ENCODE results near the gene PARD3. TPM values are rescaled to one million over a fixed set of nuclear protein-coding genes. Genes with fewer than 3 reads are reported as not detected.

PARD3 gene
- total RNA-seq, 2 donors from 2014 or later: 59.6 to 74.6 TPM

DNA sequence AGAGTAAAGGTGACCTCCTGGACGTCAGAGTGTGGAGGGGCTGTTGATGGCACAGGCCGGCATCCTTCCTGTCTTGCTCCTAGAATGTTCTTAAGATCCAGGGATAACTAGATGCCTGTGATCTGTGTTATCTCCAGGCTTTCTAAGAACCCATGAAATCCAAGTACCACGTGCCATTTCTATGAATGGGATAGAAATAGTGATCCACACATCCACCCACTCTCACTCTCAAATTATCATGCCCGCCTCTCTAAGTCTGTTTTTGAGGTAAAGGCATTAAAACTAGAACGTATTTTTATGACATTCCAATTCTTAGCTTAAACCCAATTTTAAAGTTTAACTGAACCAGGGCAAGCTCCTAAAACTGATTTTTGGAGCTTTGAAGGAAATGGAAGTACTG is 622.5 kb downstream of the PARD3 start:
- 97% methylated on average over 5 of the region's 5 CpGs; no CpG with 5 or more reads in 1 of the 2 experiments for WGBS, 2 experiments (ENCODE audit: insufficient coverage in 1 of 2, insufficient read length in 1 of 2)

DNA sequence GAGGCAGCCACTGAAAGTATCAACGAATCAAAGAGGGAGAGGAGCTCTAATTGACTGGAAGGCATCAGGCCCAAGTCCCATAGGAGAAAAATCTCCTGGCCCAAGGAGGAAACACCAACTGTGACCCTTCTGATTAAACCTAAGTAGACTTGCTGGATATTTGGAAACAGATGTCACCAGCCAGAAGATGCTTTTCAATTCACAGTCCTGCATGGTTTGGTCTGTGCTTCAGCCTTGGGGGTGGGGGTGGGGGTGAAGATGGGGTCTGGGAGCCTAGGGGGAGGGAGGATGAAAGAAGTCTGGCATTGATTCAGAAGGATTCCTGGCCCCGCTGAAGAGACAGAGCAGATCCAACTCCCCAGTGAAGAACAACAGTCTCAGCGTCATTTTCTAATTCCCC is 623.7 kb downstream of the PARD3 start:
- H3K9me3 Mint-ChIP-seq: no peaks in the 10 kb centered on the region
- H3K4me3 ChIP-seq (ENCODE audit: low read length): no peak overlapping the region
- H3K4me1 ChIP-seq (ENCODE audit: control insufficient read depth, insufficient read depth, low read length): peaks cover 8% of the 10 kb centered on the region
- DNase-seq: no peak
- TF ChIP-seq, protein P1, sequence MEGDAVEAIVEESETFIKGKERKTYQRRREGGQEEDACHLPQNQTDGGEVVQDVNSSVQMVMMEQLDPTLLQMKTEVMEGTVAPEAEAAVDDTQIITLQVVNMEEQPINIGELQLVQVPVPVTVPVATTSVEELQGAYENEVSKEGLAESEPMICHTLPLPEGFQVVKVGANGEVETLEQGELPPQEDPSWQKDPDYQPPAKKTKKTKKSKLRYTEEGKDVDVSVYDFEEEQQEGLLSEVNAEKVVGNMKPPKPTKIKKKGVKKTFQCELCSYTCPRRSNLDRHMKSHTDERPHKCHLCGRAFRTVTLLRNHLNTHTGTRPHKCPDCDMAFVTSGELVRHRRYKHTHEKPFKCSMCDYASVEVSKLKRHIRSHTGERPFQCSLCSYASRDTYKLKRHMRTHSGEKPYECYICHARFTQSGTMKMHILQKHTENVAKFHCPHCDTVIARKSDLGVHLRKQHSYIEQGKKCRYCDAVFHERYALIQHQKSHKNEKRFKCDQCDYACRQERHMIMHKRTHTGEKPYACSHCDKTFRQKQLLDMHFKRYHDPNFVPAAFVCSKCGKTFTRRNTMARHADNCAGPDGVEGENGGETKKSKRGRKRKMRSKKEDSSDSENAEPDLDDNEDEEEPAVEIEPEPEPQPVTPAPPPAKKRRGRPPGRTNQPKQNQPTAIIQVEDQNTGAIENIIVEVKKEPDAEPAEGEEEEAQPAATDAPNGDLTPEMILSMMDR (conservative IDR thresholded peaks at IDR 0.05): no peak
- H3K4me3 Mint-ChIP-seq: no peak overlapping the region
- H3K27me3 Mint-ChIP-seq (ENCODE audit: insufficient read depth): no peaks in the 10 kb centered on the region
- no peak overlapping the region for H3K27ac ChIP-seq (ENCODE audit: low read depth, low read length)
- no peaks in the 10 kb centered on the region for H3K36me3 ChIP-seq (ENCODE audit: control insufficient read depth, insufficient read depth, low read length)
- WGBS, 2 experiments (ENCODE audit: insufficient coverage in 1 of 2, insufficient read length in 1 of 2): 87% methylated on average over 3 of the region's 3 CpGs; no CpG with 5 or more reads in 1 of the 2 experiments
- no peaks in the 10 kb centered on the region for H3K9me3 ChIP-seq (ENCODE audit: control insufficient read depth, low read length)
- H3K9ac ChIP-seq (ENCODE audit: extremely low read depth, low read length, poor library complexity, severe bottlenecking): no peak overlapping the region
- H3K27me3 ChIP-seq (ENCODE audit: control insufficient read depth, insufficient read depth, low read length, poor library complexity, severe bottlenecking): no peaks in the 10 kb centered on the region
- H3K36me3 Mint-ChIP-seq (ENCODE audit: low read depth): no peaks in the 10 kb centered on the region
- H3K4me1 Mint-ChIP-seq: peaks cover 46% of the 10 kb centered on the region
- H3K27ac Mint-ChIP-seq: no peak overlapping the region

More for the DNA sequence above, 622.5 kb downstream of the PARD3 start:
- Histone ChIP-seq H3K9me3 (ENCODE audit: control insufficient read depth, low read length) (no peaks in the 10 kb centered on the region), H3K36me3 (ENCODE audit: control insufficient read depth, insufficient read depth, low read length) (no peaks in the 10 kb centered on the region), H3K9ac (ENCODE audit: extremely low read depth, low read length, poor library complexity, severe bottlenecking) (no peak overlapping the region), H3K27me3 (ENCODE audit: control insufficient read depth, insufficient read depth, low read length, poor library complexity, severe bottlenecking) (no peaks in the 10 kb centered on the region), H3K27ac (ENCODE audit: low read depth, low read length) (no peak overlapping the region), H3K4me3 (ENCODE audit: low read length) (no peak overlapping the region), H3K4me1 (ENCODE audit: control insufficient read depth, insufficient read depth, low read length) (no peaks in the 10 kb centered on the region)
- H3K9me3 Mint-ChIP-seq: no peaks in the 10 kb centered on the region
- TF ChIP-seq, protein P1 (conservative IDR thresholded peaks at IDR 0.05): no peak
- no peaks in the 10 kb centered on the region for H3K27me3 Mint-ChIP-seq (ENCODE audit: insufficient read depth)
- peaks cover 34% of the 10 kb centered on the region for H3K4me1 Mint-ChIP-seq
- H3K27ac Mint-ChIP-seq: no peak overlapping the region
- no peak overlapping the region for H3K4me3 Mint-ChIP-seq
- DNase-seq: no peak
- H3K36me3 Mint-ChIP-seq (ENCODE audit: low read depth): no peaks in the 10 kb centered on the region

GRCh38 chr10:34190580-34190979 is 624.5 kb downstream of the PARD3 start:
- H3K27ac ChIP-seq (ENCODE audit: low read depth, low read length): peak overlapping the region; percentile 71
- no peaks in the 10 kb centered on the region for H3K36me3 Mint-ChIP-seq (ENCODE audit: low read depth)
- WGBS, 2 experiments (ENCODE audit: insufficient coverage in 1 of 2, insufficient read length in 1 of 2): 65 to 76% methylated on average over 7 of the region's 7 CpGs
- no peak overlapping the region for H3K27ac Mint-ChIP-seq
- H3K9me3 Mint-ChIP-seq: no peaks in the 10 kb centered on the region
- DNase-seq: no peak
- H3K27me3 ChIP-seq (ENCODE audit: control insufficient read depth, insufficient read depth, low read length, poor library complexity, severe bottlenecking): no peaks in the 10 kb centered on the region
- no peaks in the 10 kb centered on the region for H3K27me3 Mint-ChIP-seq (ENCODE audit: insufficient read depth)
- H3K4me3 ChIP-seq (ENCODE audit: low read length): no peak overlapping the region
- no peak overlapping the region for H3K9ac ChIP-seq (ENCODE audit: extremely low read depth, low read length, poor library complexity, severe bottlenecking)
- no peaks in the 10 kb centered on the region for H3K9me3 ChIP-seq (ENCODE audit: control insufficient read depth, low read length)
- H3K4me1 ChIP-seq (ENCODE audit: control insufficient read depth, insufficient read depth, low read length): peaks cover 13% of the 10 kb centered on the region
- H3K36me3 ChIP-seq (ENCODE audit: control insufficient read depth, insufficient read depth, low read length): no peaks in the 10 kb centered on the region
- no peak overlapping the region for H3K4me3 Mint-ChIP-seq
- peaks cover 52% of the 10 kb centered on the region for H3K4me1 Mint-ChIP-seq
- TF ChIP-seq, protein P1 (conservative IDR thresholded peaks at IDR 0.05): no peak

Data from endodermal cell (in vitro differentiated cells).